GM19372 (cell line): ENCODE measurements around the gene SLC22A3.
"Not testable (repeated sequence)": the region's sequence is repeated elsewhere in the genome, so short reads cannot be mapped to it uniquely, and the experiment has no call there.

Experiments
- ATAC-seq: cut with Tn5 transposase; IDR thresholded peaks from one replicate; pipeline ENCODE4 v1.9.1; 2021; ENCODE audit warnings: mild to moderate bottlenecking, low read depth, moderate library complexity; ENCODE audit not compliant: unreplicated experiment

SLC22A3 gene

DNA sequence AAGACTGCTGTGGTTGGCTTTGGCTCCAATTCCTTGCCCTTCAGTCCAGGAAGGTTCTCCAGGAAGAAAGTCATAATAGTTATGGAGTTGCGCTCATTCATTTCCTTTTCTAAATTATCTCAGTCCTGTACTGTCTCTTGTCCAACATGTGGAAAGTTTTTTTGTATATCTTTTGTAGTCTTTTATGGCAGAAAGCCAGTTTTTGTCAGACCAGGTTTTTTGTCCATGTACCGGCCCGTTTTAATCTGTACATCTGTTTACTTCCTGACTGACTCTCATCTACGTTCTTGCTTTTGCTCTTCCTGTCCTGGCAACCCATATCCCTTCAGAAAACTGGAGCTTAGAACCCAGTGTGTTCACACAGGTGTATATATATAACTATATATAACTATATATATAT lies 127.9 kb downstream of the SLC22A3 start:
- ATAC-seq, result not testable (repeated sequence)

DNA sequence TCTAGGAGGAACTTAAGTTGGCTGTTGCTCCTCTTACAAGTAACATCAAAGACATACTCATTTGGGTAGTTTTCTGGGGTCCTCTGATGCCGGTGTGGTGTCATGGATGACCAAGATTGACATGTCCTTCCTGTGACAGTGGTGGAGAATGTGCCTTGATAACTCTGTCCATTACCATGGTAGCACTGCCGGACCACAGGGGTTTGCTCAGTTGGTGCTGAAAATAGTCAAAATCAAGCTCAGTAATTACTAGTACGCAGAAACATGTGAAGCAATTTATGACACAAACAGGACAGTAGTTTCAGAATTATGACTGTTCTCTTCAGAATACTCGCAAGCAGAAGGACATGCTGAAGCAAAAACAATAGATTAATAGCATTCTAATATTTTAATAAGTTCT lies 128.9 kb downstream of the SLC22A3 start:
- not testable (repeated sequence) for ATAC-seq

- ATAC-seq, result no peak
These were observed 129.7 kb downstream of the SLC22A3 start for GRCh38 chr6:160477901-160478300.

GRCh38 chr6:160487116-160487515 lies 138.9 kb downstream of the SLC22A3 start:
- ATAC-seq, result no peak

DNA sequence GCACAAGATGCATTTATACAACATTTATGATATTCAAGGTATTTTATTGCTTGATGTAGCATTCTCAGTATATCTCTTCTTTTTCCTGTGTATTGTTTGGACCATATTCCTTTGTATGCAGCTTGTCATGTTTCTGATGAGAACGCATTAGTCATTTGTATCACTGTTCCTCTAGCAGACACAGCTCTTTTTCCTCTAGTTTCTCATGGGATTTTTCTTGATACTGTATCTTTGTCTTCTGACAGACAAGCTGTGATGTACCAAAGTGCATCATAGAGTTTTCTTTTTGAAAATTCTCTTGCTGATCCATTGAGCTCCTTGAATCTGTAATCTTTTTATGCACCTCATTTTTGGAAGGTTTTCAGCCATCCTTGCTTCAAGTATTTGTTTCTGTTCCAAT lies 140.9 kb downstream of the SLC22A3 start:
- ATAC-seq, result no peak

GRCh38 chr6:160494576-160494975 lies 146.4 kb downstream of the SLC22A3 start:
- no peak for ATAC-seq

GRCh38 chr6:160500639-160501038 lies 152.5 kb downstream of the SLC22A3 start:
- ATAC-seq, result no peak
